ENCODE data around the gene GFOD1. TPM values are rescaled to one million over a fixed set of nuclear protein-coding genes. Genes with fewer than 3 reads are reported as not detected.

The GFOD1 gene
- total RNA-seq, 1 experiment from 2014 or later: 0.62 TPM

DNA sequence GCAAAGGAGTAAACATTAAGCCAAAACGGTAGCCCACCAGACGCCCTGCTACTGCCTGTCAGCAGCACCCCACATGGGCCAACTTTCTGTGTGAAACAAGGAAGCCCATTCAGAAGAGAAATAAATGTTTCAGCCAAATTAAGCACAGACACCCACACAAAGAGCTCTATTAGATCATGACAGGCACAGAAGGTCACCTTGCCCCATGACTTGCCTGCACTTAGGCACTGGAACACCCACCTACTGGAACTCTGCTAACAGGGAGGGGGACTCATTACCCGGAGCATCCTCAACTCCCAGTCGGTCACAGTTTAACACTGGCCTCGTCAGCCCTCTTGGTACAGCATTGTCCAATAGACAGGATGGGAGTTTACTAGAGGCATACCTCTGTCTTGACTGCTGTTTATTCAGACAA, 31.8 kb downstream of the GFOD1 start:
- ATAC-seq: no peak
- intact Hi-C loops (cut with micrococcal nuclease; ENCODE audit: unreplicated experiment): no loop called here
- in situ Hi-C loops (cut with HindIII; ENCODE audit: low pct_unique_long_range_greater_than_20kb, low sequenced_read_pairs): no loop called here
- DNase-seq (ENCODE audit: low read depth, low spot score): no peak
- H3K9me3 ChIP-seq (ENCODE audit: control insufficient read depth, insufficient read depth, low read depth, low read length): no peaks in the 10 kb centered on the region
- no peaks in the 10 kb centered on the region for H3K4me1 ChIP-seq (ENCODE audit: control insufficient read depth, insufficient read depth, low read length)
- no peaks in the 10 kb centered on the region for H3K36me3 ChIP-seq (ENCODE audit: control insufficient read depth, insufficient read depth, low read length)
- ChIA-PET CTCF (no interaction called here), POLR2A (no interaction called here)
- H3K27ac ChIP-seq (ENCODE audit: low read length): no peak overlapping the region
- TF ChIP-seq POLR2AphosphoS5 (IDR thresholded peaks at IDR 0.05; ENCODE audit: low read depth, low read length): no peak
- TF ChIP-seq, protein P1, sequence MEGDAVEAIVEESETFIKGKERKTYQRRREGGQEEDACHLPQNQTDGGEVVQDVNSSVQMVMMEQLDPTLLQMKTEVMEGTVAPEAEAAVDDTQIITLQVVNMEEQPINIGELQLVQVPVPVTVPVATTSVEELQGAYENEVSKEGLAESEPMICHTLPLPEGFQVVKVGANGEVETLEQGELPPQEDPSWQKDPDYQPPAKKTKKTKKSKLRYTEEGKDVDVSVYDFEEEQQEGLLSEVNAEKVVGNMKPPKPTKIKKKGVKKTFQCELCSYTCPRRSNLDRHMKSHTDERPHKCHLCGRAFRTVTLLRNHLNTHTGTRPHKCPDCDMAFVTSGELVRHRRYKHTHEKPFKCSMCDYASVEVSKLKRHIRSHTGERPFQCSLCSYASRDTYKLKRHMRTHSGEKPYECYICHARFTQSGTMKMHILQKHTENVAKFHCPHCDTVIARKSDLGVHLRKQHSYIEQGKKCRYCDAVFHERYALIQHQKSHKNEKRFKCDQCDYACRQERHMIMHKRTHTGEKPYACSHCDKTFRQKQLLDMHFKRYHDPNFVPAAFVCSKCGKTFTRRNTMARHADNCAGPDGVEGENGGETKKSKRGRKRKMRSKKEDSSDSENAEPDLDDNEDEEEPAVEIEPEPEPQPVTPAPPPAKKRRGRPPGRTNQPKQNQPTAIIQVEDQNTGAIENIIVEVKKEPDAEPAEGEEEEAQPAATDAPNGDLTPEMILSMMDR (IDR thresholded peaks at IDR 0.05): no peak
- no peak for TF ChIP-seq SIN3A (IDR thresholded peaks at IDR 0.05; ENCODE audit: borderline replicate concordance, insufficient read depth, low read depth, low read length)
- TF ChIP-seq TCF7L2 (IDR thresholded peaks at IDR 0.05; ENCODE audit: low read depth, low read length): no peak
- TF ChIP-seq, protein P2, sequence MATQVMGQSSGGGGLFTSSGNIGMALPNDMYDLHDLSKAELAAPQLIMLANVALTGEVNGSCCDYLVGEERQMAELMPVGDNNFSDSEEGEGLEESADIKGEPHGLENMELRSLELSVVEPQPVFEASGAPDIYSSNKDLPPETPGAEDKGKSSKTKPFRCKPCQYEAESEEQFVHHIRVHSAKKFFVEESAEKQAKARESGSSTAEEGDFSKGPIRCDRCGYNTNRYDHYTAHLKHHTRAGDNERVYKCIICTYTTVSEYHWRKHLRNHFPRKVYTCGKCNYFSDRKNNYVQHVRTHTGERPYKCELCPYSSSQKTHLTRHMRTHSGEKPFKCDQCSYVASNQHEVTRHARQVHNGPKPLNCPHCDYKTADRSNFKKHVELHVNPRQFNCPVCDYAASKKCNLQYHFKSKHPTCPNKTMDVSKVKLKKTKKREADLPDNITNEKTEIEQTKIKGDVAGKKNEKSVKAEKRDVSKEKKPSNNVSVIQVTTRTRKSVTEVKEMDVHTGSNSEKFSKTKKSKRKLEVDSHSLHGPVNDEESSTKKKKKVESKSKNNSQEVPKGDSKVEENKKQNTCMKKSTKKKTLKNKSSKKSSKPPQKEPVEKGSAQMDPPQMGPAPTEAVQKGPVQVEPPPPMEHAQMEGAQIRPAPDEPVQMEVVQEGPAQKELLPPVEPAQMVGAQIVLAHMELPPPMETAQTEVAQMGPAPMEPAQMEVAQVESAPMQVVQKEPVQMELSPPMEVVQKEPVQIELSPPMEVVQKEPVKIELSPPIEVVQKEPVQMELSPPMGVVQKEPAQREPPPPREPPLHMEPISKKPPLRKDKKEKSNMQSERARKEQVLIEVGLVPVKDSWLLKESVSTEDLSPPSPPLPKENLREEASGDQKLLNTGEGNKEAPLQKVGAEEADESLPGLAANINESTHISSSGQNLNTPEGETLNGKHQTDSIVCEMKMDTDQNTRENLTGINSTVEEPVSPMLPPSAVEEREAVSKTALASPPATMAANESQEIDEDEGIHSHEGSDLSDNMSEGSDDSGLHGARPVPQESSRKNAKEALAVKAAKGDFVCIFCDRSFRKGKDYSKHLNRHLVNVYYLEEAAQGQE (IDR thresholded peaks at IDR 0.05; ENCODE audit: insufficient read depth in 1 of 2, low read depth in 2 of 2, low read length in 1 of 2): no peak
- H3K27me3 ChIP-seq (ENCODE audit: control insufficient read depth, insufficient read depth, low read length): peaks cover 3% of the 10 kb centered on the region; the same call in 1 of the 2 replicates
- H3K4me3 ChIP-seq (ENCODE audit: low read depth in 2 of 2, low read length in 2 of 2): no peak overlapping the region
- BruUV-seq (replicated peaks): no TSS peak

DNA sequence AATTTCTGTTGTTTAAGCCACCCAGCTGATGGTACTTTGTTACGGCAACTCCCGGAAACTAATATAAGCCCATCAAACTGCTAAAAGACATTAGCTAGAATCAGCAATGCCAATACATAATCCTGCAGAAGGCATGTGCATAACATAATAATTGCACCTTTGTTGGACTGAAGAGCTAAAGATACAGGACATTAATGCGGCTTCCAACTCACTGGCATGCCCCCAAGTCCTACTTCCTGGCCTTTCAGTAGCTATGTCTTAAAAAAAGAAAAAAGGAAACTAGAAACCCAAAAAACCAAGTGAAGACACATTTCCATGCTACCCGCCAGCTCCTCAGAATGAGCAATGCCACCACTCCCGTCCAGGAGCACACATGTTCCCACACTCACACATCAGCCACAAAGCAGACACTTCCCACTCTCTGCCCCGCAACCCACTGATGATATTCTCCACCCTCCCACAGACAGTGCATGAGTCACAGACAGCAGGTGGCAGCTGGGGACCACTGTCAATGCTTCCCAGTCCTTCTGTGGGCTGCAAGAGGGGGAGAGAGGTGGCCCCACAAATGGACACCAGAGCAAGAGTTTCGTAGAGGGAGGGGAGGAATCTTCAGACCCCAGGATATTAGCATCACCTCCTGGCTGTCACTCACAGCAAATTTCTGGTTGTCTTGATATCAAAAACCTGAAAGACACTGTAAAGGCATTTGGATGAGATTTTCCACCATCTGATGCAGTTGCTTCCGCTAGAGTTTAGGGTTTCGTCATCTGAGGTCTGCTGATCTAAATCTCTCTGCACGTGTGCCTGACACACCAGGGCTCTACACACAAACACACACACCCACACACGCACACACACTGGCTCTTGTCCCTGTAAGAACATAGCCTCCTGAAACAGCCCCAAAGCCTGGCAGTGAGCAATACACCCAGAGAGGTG, 32.8 kb downstream of the GFOD1 start:
- BruUV-seq (replicated peaks): no TSS peak
- Histone ChIP-seq H3K27me3 (ENCODE audit: control insufficient read depth, insufficient read depth, low read length) (peaks cover 3% of the 10 kb centered on the region; the same call in 1 of the 2 replicates), H3K27ac (ENCODE audit: low read length) (no peak overlapping the region), H3K9me3 (ENCODE audit: control insufficient read depth, insufficient read depth, low read depth, low read length) (no peaks in the 10 kb centered on the region), H3K4me3 (ENCODE audit: low read depth in 2 of 2, low read length in 2 of 2) (no peak overlapping the region), H3K36me3 (ENCODE audit: control insufficient read depth, insufficient read depth, low read length) (no peaks in the 10 kb centered on the region), H3K4me1 (ENCODE audit: control insufficient read depth, insufficient read depth, low read length) (no peaks in the 10 kb centered on the region)
- no peak for DNase-seq (ENCODE audit: low read depth, low spot score)
- TF ChIP-seq, protein P2 (IDR thresholded peaks at IDR 0.05; ENCODE audit: insufficient read depth in 1 of 2, low read depth in 2 of 2, low read length in 1 of 2): no peak
- TF ChIP-seq, protein P1 (IDR thresholded peaks at IDR 0.05): no peak
- TF ChIP-seq TCF7L2 (IDR thresholded peaks at IDR 0.05; ENCODE audit: low read depth, low read length) (no peak), POLR2AphosphoS5 (IDR thresholded peaks at IDR 0.05; ENCODE audit: low read depth, low read length) (no peak), SIN3A (IDR thresholded peaks at IDR 0.05; ENCODE audit: borderline replicate concordance, insufficient read depth, low read depth, low read length) (no peak)
- ATAC-seq: no peak
- POLR2A ChIA-PET: no interaction called here
- in situ Hi-C loops (cut with HindIII; ENCODE audit: low pct_unique_long_range_greater_than_20kb, low sequenced_read_pairs): no loop called here
- intact Hi-C loops (cut with micrococcal nuclease; ENCODE audit: unreplicated experiment): no loop called here
- CTCF ChIA-PET: no interaction called here

Data from Panc1 (cell line).